GM12873 (cell line): ENCODE results near the gene FAM83D.

Experiments
- CTCF ChIP-seq: IDR thresholded peaks from 2 replicates; pipeline ENCODE4 v1.5.1; 2012; ENCODE audit warnings: low read depth, mild to moderate bottlenecking, moderate library complexity, low read length, control low read depth; ENCODE audit not compliant: insufficient read depth; ENCODE audit errors: missing control alignments

The FAM83D gene

GRCh38 chr20:38935967-38936407 is 9.8 kb downstream of the FAM83D start:
- TF ChIP-seq CTCF = peak; percentile 6

GRCh38 chr20:38937000-38937399 is 10.8 kb downstream of the FAM83D start:
- TF ChIP-seq CTCF = no peak

GRCh38 chr20:38937978-38938473 is 11.8 kb downstream of the FAM83D start:
- no peak for TF ChIP-seq CTCF

- TF ChIP-seq CTCF = no peak
Observed at GRCh38 chr20:38939686-38940085, 13.5 kb downstream of the FAM83D start.

GRCh38 chr20:38940644-38941043 is 14.4 kb downstream of the FAM83D start:
- TF ChIP-seq CTCF = no peak

GRCh38 chr20:38941726-38942389 is 15.6 kb downstream of the FAM83D start:
- TF ChIP-seq CTCF = peak; percentile 30

GRCh38 chr20:38945012-38945411 is 18.8 kb downstream of the FAM83D start:
- no peak for TF ChIP-seq CTCF

GRCh38 chr20:38946836-38947235 is 20.6 kb downstream of the FAM83D start:
- no peak for TF ChIP-seq CTCF
